HG02938 (cell line): ENCODE data around the gene SRPK2.
"Not testable (repeated sequence)": the region's sequence is repeated elsewhere in the genome, so short reads cannot be mapped to it uniquely, and the experiment has no call there.

Experiments used
- ATAC-seq: cut with Tn5 transposase; IDR thresholded peaks from one replicate; pipeline ENCODE4 v1.9.1; 2021; ENCODE audit warnings: mild to moderate bottlenecking, moderate library complexity; ENCODE audit not compliant: unreplicated experiment

SRPK2 gene

GRCh38 chr7:105198223-105198622, 190.5 kb downstream of the SRPK2 start:
- ATAC-seq, result no peak

GRCh38 chr7:105196473-105196872, 192.2 kb downstream of the SRPK2 start:
- ATAC-seq, result no peak

GRCh38 chr7:105195891-105196290, 192.8 kb downstream of the SRPK2 start:
- ATAC-seq, result no peak

GRCh38 chr7:105194959-105195358, 193.8 kb downstream of the SRPK2 start:
- ATAC-seq, result not testable (repeated sequence)

- ATAC-seq, result no peak
Observed at GRCh38 chr7:105191331-105191730, 197.4 kb downstream of the SRPK2 start.

- no peak for ATAC-seq
Observed at GRCh38 chr7:105189859-105190492, 198.7 kb downstream of the SRPK2 start.

GRCh38 chr7:105188201-105188600, 200.5 kb downstream of the SRPK2 start:
- ATAC-seq, result no peak

GRCh38 chr7:105187302-105188169, 201.2 kb downstream of the SRPK2 start:
- ATAC-seq, result no peak

- ATAC-seq, result no peak
Observed at GRCh38 chr7:105185290-105186010, 203.3 kb downstream of the SRPK2 start.

GRCh38 chr7:105180002-105180401, 208.7 kb downstream of the SRPK2 start:
- ATAC-seq, result no peak

- no peak for ATAC-seq
Observed at GRCh38 chr7:105178928-105179541, 209.7 kb downstream of the SRPK2 start.

- ATAC-seq, result no peak
Observed at GRCh38 chr7:105178177-105178576, 210.5 kb downstream of the SRPK2 start.

GRCh38 chr7:105177026-105177425, 211.7 kb downstream of the SRPK2 start:
- ATAC-seq, result no peak

GRCh38 chr7:105173586-105173985, 215.1 kb downstream of the SRPK2 start:
- ATAC-seq, result no peak

- no peak for ATAC-seq
Observed at GRCh38 chr7:105164751-105165150, 224.0 kb downstream of the SRPK2 start.

GRCh38 chr7:105163718-105164117, 225.0 kb downstream of the SRPK2 start:
- no peak for ATAC-seq

- ATAC-seq, result no peak
Observed at GRCh38 chr7:105161366-105161765, 227.4 kb downstream of the SRPK2 start.

GRCh38 chr7:105157278-105157677, 231.4 kb downstream of the SRPK2 start:
- ATAC-seq, result no peak

- no peak for ATAC-seq
Observed at GRCh38 chr7:105156731-105157130, 232.0 kb downstream of the SRPK2 start.

- no peak for ATAC-seq
Observed at GRCh38 chr7:105154084-105154483, 234.6 kb downstream of the SRPK2 start.

GRCh38 chr7:105153531-105153930, 235.2 kb downstream of the SRPK2 start:
- ATAC-seq, result no peak
